Measurements from ENCODE around the gene PFKP.

The PFKP gene

GRCh38 chr10:3117486-3117885 lies 50.1 kb downstream of the PFKP start:
- DNase-seq, result no peak

DNA sequence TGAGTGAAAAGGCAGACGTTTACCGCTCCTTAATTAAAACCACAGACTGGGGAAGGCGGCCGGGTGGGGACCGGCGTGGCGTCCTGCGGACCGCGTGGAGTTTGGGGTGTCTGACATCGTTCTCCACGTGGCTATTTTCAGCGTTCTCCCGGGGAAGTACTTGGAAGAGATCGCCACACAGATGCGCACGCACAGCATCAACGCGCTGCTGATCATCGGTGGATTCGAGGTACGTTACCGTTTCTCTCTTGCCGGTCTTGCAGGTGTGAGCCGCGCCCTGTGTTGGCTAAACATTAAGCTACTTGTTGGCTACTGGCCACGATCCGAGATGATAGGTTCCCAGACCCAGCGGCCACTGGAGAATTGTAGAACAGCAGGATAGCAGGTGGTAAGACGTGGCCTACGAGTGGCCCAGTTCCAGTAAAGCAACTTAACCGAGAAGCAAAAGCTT lies 51.3 kb downstream of the PFKP start:
- DNase-seq, result no peak

DNA sequence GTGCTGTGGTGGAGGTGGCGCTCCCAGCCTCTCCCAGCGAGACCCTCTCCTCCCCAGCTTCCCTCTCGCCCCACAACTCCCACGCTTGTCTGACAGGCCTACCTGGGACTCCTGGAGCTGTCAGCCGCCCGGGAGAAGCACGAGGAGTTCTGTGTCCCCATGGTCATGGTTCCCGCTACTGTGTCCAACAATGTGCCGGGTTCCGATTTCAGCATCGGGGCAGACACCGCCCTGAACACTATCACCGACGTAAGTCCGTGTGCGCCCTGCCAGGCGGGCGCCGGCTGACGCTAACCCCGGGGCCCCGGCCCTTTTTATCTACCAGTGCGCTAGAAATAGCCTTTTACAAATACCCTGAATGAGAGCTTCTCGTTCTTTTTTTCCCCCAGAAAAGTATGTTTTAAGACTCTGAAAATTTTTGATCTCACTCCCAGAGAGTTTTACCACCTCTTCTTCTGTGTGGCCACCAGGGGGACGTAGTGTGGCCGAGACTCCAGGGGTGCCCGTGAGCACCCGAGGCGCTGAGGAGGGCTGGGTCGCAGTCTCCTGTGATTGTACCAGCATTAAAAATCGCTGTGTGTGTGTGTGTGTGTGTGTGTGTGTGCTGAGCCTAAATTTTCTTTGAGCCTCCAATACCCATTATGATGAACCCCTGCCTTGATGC lies 52.6 kb downstream of the PFKP start:
- peak; percentile 27 for DNase-seq

DNA sequence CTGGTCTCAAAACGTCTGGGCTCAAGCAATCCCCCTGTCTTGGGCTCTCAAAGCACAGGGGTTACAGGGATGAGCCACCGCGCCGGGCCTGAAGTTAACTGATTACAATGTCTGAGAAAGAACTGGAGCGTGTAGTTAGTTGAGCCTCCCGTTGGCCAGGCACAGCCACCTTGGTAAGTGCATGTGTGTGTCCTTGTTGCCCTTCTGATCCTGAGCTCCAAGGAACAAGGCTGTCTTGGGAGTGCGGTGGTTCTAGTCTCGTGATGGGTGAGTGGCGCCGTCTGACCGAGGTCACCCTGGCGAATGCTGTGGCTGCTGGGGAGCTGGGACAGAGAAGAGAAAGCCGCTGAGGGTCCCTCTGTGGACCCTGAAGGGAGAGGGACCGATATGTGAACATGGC lies 54.7 kb downstream of the PFKP start:
- no peak for DNase-seq

DNA sequence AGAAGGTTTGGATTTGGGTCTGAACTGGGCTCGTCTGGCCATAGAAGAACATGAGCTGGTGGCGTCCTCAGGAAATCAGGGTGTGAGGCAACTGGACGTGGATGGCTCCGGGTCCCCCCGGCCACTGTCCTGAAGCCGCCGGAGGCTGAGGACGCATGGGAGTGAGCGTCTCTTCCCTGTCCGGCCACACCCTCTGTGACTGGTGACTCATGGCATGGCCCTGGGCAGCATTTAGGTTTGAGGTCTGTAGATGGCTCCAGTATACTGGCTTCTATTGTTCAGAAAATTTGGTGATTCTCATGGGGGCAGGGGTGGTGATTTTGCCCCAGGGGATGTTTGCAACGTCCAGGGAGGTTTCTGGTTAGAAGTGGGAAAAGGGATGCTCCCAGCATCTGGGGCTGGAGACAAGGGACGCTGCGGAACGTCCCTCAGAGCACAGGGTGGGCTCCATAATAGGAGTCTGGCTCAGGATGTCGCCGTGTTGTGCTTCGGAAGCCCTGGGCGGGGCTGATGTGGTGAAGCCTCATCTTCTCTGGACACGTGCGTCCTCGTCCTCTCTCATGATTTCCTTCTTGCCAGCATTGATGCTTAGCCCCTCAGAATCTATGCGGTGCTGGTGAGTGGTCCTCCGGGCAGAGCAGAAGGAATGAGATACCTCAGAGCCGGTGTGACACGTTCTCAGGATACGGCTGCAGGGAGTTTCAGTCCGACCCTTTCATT lies 55.3 kb downstream of the PFKP start:
- no peak for DNase-seq

GRCh38 chr10:3123571-3124411 lies 56.4 kb downstream of the PFKP start:
- DNase-seq, result no peak

DNA sequence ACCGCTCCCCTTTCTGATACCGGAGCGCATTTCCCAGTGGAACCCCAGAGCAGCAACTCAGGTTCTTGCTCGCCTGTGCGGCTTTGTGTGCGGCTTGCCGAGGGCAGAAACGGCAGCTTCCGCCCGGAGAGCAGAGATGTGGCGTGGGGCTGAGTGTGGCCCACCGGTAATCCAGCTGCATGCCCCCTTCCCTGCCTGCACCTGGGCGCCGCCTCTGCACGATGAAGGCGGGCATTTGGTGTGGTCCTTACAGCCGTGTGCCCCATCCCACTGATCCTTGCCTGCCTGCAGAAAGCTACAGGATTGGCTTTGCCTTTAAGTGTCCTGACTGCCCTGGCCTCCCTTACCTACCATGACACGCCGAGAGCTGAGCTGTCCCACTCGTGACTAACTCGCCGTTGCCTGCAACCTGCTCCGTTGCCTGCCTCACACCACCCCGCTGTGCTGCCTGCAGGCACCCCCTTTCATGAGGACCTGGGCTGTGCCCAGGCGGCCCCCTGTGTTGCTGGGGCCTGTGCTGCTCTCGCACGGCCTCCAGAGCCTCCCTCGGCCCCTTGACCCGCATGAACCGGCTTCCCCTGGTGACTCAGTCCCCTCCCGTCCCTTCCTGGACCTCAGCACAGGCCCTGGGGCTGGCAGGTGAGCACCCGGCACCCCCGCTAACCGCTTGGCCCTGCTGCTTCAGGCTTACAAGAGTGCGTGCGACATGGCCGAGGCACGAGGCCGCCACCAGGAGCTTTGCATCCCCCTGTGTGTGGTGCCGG lies 57.2 kb downstream of the PFKP start:
- no peak for DNase-seq

GRCh38 chr10:3125527-3126170 lies 58.3 kb downstream of the PFKP start:
- DNase-seq, result no peak

- no peak for DNase-seq
These were observed 58.9 kb downstream of the PFKP start for GRCh38 chr10:3126249-3126648.

DNA sequence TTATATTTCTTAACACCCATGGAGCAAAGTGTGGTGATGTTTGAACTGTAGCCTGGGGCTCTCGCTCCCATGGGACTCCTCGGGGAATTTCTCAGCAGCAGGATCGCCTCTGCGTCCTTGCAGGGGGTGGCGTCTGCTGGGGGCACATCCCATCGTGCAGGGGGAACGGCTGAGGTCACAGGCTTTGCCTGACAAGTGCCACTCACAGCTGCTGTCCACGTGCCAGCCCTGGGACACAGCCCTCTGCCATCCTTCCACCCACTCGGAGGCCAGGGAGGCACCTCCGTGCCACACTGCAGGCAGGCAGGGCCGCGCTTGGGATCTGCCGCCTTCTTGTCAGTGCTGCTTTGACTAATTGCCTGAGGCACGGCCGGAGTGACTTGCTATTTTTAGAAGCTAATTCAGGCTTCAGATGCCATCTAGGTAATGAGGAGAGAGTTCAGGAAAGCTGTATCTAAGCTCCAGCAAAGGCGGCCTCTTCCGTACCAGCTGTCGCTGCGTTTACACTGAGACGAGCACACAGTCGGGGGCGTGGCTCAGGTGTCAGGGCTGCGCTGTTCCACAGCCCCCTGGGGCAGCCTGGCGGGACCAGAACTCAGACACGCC lies 59.5 kb downstream of the PFKP start:
- DNase-seq, result no peak

DNA sequence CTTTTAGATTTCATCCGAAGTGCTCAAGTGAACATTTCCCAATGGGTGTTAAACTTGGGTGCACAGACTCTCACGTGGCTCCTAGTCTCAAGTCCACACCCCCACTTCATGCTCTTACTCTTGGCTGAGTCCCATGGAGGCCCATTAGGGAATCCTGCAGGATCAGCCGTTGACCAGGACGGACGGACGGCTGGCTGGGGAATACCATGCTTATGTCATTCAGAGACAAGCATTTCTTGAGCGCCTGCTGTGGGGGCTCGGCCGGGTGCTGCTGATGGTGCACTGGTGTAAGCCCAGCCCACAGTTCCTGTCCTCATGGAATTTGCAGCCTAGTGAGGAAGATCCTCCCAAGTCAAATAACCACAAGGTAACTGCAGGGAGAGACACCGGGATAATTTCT lies 60.6 kb downstream of the PFKP start:
- DNase-seq, result no peak

DNA sequence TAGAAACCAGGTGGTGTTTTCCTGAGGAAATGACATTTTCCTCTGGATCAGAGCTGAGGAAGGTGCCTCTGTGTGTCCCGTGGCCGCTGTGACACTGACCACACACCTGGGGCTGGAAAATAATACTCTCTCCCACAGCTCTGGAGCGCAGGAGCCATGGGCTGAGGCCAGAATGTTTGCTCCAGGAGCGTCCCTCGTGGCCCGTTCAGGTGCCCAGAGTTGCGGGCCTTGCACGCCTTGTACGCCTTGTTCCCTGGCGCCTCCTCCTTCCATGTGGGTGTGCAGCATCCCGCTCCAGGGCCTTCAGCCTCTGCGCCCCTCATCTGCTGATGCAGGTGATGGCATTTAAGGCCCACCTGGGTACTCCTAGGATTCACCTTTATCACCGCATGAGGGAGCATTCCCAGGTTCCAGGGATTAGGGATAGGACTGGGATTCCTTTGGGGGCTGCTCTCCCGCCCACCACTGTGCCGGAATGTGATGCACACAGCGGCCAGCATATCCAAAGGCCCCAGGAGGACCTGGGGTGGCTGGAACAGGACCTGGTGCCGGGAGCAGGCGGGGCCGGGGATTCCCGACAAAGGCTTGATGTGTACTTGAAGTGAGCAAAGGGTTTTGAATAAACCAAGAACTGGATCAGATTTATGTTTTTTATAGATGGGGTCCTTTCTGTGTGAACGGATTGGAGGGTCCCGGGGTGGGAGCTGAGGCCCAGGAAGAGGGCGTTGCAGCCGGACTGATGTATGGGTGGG lies 61.2 kb downstream of the PFKP start:
- no peak for DNase-seq

GRCh38 chr10:3129581-3130340 lies 62.4 kb downstream of the PFKP start:
- DNase-seq, result no peak

- no peak for DNase-seq
These were observed 63.8 kb downstream of the PFKP start for GRCh38 chr10:3131098-3131497.

GRCh38 chr10:3132036-3133025 lies 65.0 kb downstream of the PFKP start:
- DNase-seq, result no peak

DNA sequence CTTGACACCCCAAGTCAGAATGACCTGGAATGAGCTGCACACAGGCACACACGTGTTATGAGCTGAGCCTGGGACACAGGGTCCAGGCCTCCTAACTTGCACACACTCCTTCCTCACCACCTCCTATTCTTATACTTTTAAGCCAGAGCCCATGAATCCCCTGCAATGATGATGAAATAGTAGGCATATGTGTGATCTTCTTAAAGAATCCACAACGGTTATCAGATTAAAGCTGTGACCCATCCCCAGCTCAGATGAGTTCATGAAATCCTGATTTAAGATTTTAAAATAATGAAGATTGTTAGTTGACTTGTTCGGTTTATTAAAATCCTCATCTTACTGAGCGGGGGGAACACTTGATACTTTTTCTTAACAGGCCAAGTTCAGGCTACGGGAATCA lies 66.6 kb downstream of the PFKP start:
- no peak for DNase-seq

DNA sequence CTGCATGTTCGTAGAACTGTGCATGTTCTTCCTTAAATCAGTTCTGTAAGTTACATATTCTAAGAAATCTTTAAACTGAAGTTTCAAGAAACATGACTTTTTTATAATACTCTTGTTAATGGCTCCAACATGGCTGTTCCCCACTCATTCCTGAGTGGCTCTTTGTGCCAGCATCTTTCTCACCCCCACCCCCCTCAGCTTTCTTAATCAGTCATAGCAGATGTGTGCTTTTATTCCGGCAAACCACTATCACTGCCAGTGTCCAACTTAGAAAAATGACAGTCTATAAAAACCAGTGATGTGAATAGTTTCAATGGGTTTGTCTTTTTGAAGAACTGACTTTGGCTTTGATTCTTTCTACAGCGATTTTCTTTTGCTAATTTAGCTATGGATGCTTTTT lies 67.7 kb downstream of the PFKP start:
- DNase-seq, result no peak

- DNase-seq, result no peak
These were observed 69.0 kb downstream of the PFKP start for GRCh38 chr10:3136336-3136735.
